B cell (primary cell): Measurements from ENCODE around the gene TEX14. TPM values are rescaled to one million over a fixed set of nuclear protein-coding genes. Genes with fewer than 3 reads are reported as not detected.

Source experiments
- ATAC-seq: fragments of 200-7000 bp; cut with Tn5 transposase; one replicate; pipeline ENCODE4 v1.10.0; 2021; ENCODE audit warnings: low read depth, mild to moderate bottlenecking, moderate number of reproducible peaks, moderate library complexity
- CTCF ChIA-PET: fragments of 350-600 bp; sonication (Branson Sonifier 250); formaldehyde crosslinking; loops from one replicate; lab custom pipeline; 2021; ENCODE audit warnings: antibody characterized with exemption, inconsistent platforms; lab: Charles Lee
- POLR2A ChIA-PET: fragments of 350-600 bp; sonication (Branson Sonifier 250); formaldehyde crosslinking; loops from one replicate; lab custom pipeline; 2021; ENCODE audit warnings: antibody characterized with exemption; lab: Charles Lee
- DNase-seq: peaks from one replicate; pipeline ENCODE4 v3.0.0; 2013
- H2AFZ ChIP-seq: 2 replicates; pipeline ENCODE4 v1.6.1; 2012; ENCODE audit warnings: mild to moderate bottlenecking, low read depth, low read length; ENCODE audit not compliant: insufficient read depth, poor library complexity, severe bottlenecking
- H3K27ac ChIP-seq, 2 donors: 1 replicate in 1 of 2; 2 replicates in 1 of 2; pipeline ENCODE4 v1.5.1; 2012 to 2013; ENCODE audit warnings: low read length in 2 of 2, mild to moderate bottlenecking in 2 of 2, moderate library complexity in 1 of 2
- H3K27me3 ChIP-seq, 4 experiments: fragments of 200-600 bp in 1 of 4; sonication (generic) in 1 of 4; replicated peaks in 1 of 4; 1 replicate in 2 of 4; 2 replicates in 2 of 4; pipeline versions ENCODE4 v1.6.1 to v1.7.0; 2013 to 2016; ENCODE audit warnings: low read length in 3 of 4, mild to moderate bottlenecking in 2 of 4, mixed read lengths in 1 of 4, moderate library complexity in 1 of 4; ENCODE audit not compliant: insufficient read depth in 4 of 4, control insufficient read depth in 3 of 4; ENCODE audit errors: control extremely low read depth in 1 of 4
- H3K36me3 ChIP-seq, 2 experiments: replicated peaks in 1 of 2; 1 replicate in 1 of 2; 2 replicates in 1 of 2; pipeline versions ENCODE4 v1.6.1 to v1.7.1; 2013; ENCODE audit warnings: low read length in 1 of 2; ENCODE audit not compliant: insufficient read depth in 2 of 2, control insufficient read depth in 1 of 2; ENCODE audit errors: control extremely low read depth in 1 of 2, extremely low read depth in 1 of 2
- H3K4me1 ChIP-seq, 2 donors: fragments of 200-600 bp in 1 of 2; sonication (generic) in 1 of 2; 1 replicate in 1 of 2; 2 replicates in 1 of 2; pipeline versions ENCODE4 v1.5.1 to v1.6.1; 2013 to 2017; ENCODE audit warnings: low read length in 2 of 2; ENCODE audit not compliant: control insufficient read depth in 2 of 2, insufficient read depth in 2 of 2
- H3K4me2 ChIP-seq: replicated peaks from 2 replicates; pipeline ENCODE3; 2012; ENCODE audit warnings: mild to moderate bottlenecking, low read depth, low read length; ENCODE audit not compliant: poor library complexity, severe bottlenecking
- H3K4me3 ChIP-seq, 5 experiments: fragments of 200-600 bp in 1 of 5; sonication (generic) in 1 of 5; 1 replicate in 3 of 5; 2 replicates in 2 of 5; pipeline versions ENCODE4 v1.5.1 to v1.7.0; 2011 to 2016; ENCODE audit warnings: low read length in 4 of 5, mild to moderate bottlenecking in 4 of 5, low read depth in 2 of 5, control low read depth in 1 of 5, moderate library complexity in 1 of 5; ENCODE audit not compliant: insufficient read depth in 1 of 5; ENCODE audit errors: control extremely low read depth in 1 of 5, extremely low read depth in 1 of 5
- H3K79me2 ChIP-seq: fragments of 200-600 bp; sonication (generic); one replicate; pipeline ENCODE4 v1.6.0; 2016; ENCODE audit warnings: low read length; ENCODE audit not compliant: control insufficient read depth, insufficient read depth
- H3K9ac ChIP-seq: fragments of 200-600 bp; sonication (generic); 2 replicates; pipeline ENCODE4 v1.6.1; 2017; ENCODE audit warnings: mild to moderate bottlenecking, low read length, moderate library complexity
- H3K9me3 ChIP-seq, 3 donors: one replicate each; pipeline versions ENCODE4 v1.6.1 to v1.7.1; 2013; ENCODE audit warnings: low read length in 2 of 3; ENCODE audit not compliant: control insufficient read depth in 2 of 3, insufficient read depth in 1 of 3; ENCODE audit errors: control extremely low read depth in 1 of 3
- H4K20me1 ChIP-seq: 2 replicates; pipeline ENCODE4 v1.6.0; 2012; ENCODE audit warnings: mild to moderate bottlenecking, low read length; ENCODE audit not compliant: insufficient read depth, control insufficient read depth, poor library complexity, severe bottlenecking
- H3K27ac Mint-ChIP-seq: one replicate; pipeline ENCODE4 v1.8.0; 2021; ENCODE audit warnings: mixed read lengths
- H3K27me3 Mint-ChIP-seq: one replicate; pipeline ENCODE4 v1.8.0; 2021; ENCODE audit warnings: mixed read lengths
- H3K4me1 Mint-ChIP-seq: one replicate; pipeline ENCODE4 v1.8.0; 2021; ENCODE audit warnings: mixed read lengths
- H3K4me3 Mint-ChIP-seq: one replicate; pipeline ENCODE4 v1.8.0; 2021; ENCODE audit warnings: mixed read lengths
- H3K9me3 Mint-ChIP-seq: one replicate; pipeline ENCODE4 v1.8.0; 2022; ENCODE audit warnings: mixed read lengths; ENCODE audit not compliant: insufficient read depth
- EZH2 ChIP-seq: IDR thresholded peaks from 2 replicates; pipeline ENCODE4 v1.6.1; 2012; ENCODE audit warnings: borderline replicate concordance, low read depth, mild to moderate bottlenecking, moderate library complexity, low read length; ENCODE audit not compliant: insufficient read depth, poor library complexity, severe bottlenecking
- WGBS: methylation state at CpG from one replicate; pipeline ENCODE4 v1.1.5; 2013; ENCODE audit warnings: missing lambda C conversion rate; ENCODE audit not compliant: insufficient coverage; 5-methylcytosine and 5-hydroxymethylcytosine counted together
- intact Hi-C: fragments of 100-400 bp; cut with micrococcal nuclease; formaldehyde crosslinking; loops from one replicate; pipeline ENCODE4 v1.10.0; 2022
- polyA plus RNA-seq: library from polyadenylated mRNA; depleted of rRNA; stranded (reverse); fragments of >200 nt; gene quantifications from 2 replicates; pipeline ENCODE4 v1.2.3, GENCODE V29; 2012
- total RNA-seq, 2 donors: library from RNA; stranded (reverse); fragments of 120-200 nt in 1 of 2; gene quantifications; 1 replicate in 1 of 2; 2 replicates in 1 of 2; pipeline versions ENCODE4 v1.2.3 to v1.2.4, GENCODE V29; 2013 to 2022
- TF ChIP-seq, protein P1 (sequence below): fragments of 200-600 bp; IDR thresholded peaks from one replicate; pipeline ENCODE4 v1.8.0; 2022; ENCODE audit warnings: antibody characterized with exemption, mild to moderate bottlenecking

TEX14 gene
- total and polyA plus RNA-seq, 2 donors (not counting 1 experiment from before 2014, with no cell fraction given) = 0.10 to 0.20 TPM

DNA sequence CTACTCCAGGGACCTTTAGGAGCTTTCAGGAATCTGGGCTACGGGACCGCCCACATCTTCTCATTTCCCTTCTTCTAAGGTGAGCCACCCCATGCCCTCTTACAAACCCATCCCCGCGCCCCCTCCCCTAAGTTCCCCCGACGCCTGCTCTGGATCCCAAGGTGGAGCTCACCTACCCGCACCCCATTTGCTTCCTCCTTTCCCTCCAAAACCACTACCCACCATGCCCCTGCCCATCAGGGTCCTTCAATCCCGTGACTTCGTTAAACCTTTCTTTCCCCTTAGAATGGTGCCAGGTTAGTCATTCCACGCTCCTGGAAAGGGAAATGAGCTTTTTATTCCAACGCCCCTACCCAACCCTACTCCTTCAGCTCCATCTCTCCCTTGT, 177.1 kb downstream of the TEX14 start:
- peaks cover 58% of the 10 kb centered on the region for H3K79me2 ChIP-seq
- CTCF ChIA-PET = interaction anchor here (0.7 to 3.4 kb wide), 8 partner anchors 8 to 490 kb away, joined by 3 to 18 read pairs (median 5); partner anchors contain the start of genes HSF5 and RNF43
- peaks cover 1 to 38% of the 10 kb centered on the region in 2 experiments for H3K36me3 ChIP-seq
- H3K4me3 Mint-ChIP-seq = peak overlapping the region; percentile 83
- no peaks in the 10 kb centered on the region for H3K27me3 ChIP-seq
- peak overlapping the region; percentile 28 to 62 for H3K27ac ChIP-seq
- H3K9me3 ChIP-seq = no peaks in the 10 kb centered on the region
- peaks cover 59% of the 10 kb centered on the region for H3K4me1 Mint-ChIP-seq
- WGBS = 11% methylated on average over 8 of the region's 11 CpGs
- H3K27me3 Mint-ChIP-seq = no peaks in the 10 kb centered on the region
- ATAC-seq (no peak), DNase-seq (no peak)
- H3K9me3 Mint-ChIP-seq = no peaks in the 10 kb centered on the region
- peak overlapping the region; percentile 84 for H3K27ac Mint-ChIP-seq
- POLR2A ChIA-PET = interaction anchor here (0.6 to 2.8 kb wide), 5 partner anchors 9 to 1985 kb away, joined by 3 to 19 read pairs (median 6); partner anchors contain the start of gene RNF43
- peak overlapping the region in 4 of 5 experiments; percentile 56 to 75 (median 65) for H3K4me3 ChIP-seq
- no peak for TF ChIP-seq EZH2
- TF ChIP-seq, protein P1, sequence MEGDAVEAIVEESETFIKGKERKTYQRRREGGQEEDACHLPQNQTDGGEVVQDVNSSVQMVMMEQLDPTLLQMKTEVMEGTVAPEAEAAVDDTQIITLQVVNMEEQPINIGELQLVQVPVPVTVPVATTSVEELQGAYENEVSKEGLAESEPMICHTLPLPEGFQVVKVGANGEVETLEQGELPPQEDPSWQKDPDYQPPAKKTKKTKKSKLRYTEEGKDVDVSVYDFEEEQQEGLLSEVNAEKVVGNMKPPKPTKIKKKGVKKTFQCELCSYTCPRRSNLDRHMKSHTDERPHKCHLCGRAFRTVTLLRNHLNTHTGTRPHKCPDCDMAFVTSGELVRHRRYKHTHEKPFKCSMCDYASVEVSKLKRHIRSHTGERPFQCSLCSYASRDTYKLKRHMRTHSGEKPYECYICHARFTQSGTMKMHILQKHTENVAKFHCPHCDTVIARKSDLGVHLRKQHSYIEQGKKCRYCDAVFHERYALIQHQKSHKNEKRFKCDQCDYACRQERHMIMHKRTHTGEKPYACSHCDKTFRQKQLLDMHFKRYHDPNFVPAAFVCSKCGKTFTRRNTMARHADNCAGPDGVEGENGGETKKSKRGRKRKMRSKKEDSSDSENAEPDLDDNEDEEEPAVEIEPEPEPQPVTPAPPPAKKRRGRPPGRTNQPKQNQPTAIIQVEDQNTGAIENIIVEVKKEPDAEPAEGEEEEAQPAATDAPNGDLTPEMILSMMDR = no peak
- intact Hi-C loops = loop anchor here (1.0 to 10.0 kb wide), 5 partner anchors 9 to 1257 kb away; partner anchors contain the start of genes DYNLL2, MRPS23 and MSI2
- peaks cover 37 to 65% of the 10 kb centered on the region in 2 donors for H3K4me1 ChIP-seq
- H3K4me2 ChIP-seq = peak overlapping the region; percentile 92
- H4K20me1 ChIP-seq = peaks cover 41% of the 10 kb centered on the region
- H3K9ac ChIP-seq = peak overlapping the region; percentile 66
- H2AFZ ChIP-seq = peak overlapping the region; percentile 62
